ENCODE results near the gene LAMB4. TPM values are rescaled to one million over a fixed set of nuclear protein-coding genes. Genes with fewer than 3 reads are reported as not detected.

The LAMB4 gene
- total and polyA plus RNA-seq, 2 donors (not counting 1 experiment from before 2014, with no cell fraction given): not detected

DNA sequence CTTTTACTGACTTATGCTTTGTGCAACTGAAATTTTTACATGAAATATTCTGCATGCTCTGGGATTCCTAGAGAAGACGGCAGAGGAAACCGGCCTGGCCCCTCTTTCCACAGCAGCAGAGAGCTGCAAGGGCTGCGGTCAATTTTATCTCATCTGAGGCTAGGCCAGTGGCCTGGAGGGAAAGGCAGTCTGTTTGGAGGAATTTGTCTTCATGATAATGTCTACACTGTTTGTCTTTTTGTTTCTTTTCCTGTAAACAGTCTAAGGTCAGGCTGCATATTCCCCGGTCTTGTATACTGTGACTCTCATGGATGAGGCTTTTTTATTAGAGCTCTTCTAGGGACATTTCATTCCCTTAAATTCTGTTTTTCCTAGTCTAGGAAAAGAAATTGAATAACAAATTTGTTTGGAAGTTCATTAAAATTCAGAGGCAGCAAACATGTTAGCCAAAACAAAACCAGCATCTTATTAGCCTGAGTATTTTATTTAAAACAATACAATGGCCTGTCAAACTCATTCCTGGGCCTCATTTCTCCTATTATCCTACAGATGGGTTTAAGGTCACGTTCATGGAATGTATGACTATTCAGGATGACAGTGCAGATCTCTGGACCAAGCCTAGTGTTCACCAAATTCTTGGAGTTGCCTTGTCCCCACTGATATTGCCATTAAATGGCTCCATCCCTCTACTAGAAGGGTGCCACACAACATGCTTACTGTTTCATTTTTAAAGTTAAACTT is 26.4 kb downstream of the LAMB4 start:
- H3K4me3 ChIP-seq (ENCODE audit: control extremely low read depth in 1 of 5, extremely low read depth in 1 of 5, insufficient read depth in 1 of 5, low read depth in 2 of 5, low read length in 4 of 5): no peak overlapping the region
- H3K27me3 ChIP-seq (replicated peaks in 1 of 4; ENCODE audit: control extremely low read depth in 1 of 4, control insufficient read depth in 3 of 4, insufficient read depth in 4 of 4, low read length in 3 of 4): no peaks in the 10 kb centered on the region
- H3K79me2 ChIP-seq (ENCODE audit: control insufficient read depth, insufficient read depth, low read length): no peaks in the 10 kb centered on the region
- intact Hi-C loops (cut with micrococcal nuclease): no loop called here
- Mint-ChIP-seq H3K4me3 (no peak overlapping the region), H3K4me1 (no peaks in the 10 kb centered on the region), H3K27me3 (peaks cover 24% of the 10 kb centered on the region), H3K9me3 (ENCODE audit: insufficient read depth) (no peaks in the 10 kb centered on the region), H3K27ac (no peak overlapping the region)
- no peaks in the 10 kb centered on the region for H4K20me1 ChIP-seq (ENCODE audit: control insufficient read depth, insufficient read depth, low read length, poor library complexity, severe bottlenecking)
- ATAC-seq (ENCODE audit: low read depth) (no peak), DNase-seq (no peak)
- 97% methylated on average over 3 of the region's 5 CpGs for WGBS (ENCODE audit: insufficient coverage)
- ChIA-PET CTCF (no interaction called here), POLR2A (no interaction called here)
- H3K9me3 ChIP-seq (ENCODE audit: control extremely low read depth in 1 of 3, control insufficient read depth in 2 of 3, insufficient read depth in 1 of 3, low read length in 2 of 3): no peaks in the 10 kb centered on the region
- no peaks in the 10 kb centered on the region for H3K4me1 ChIP-seq (ENCODE audit: control insufficient read depth in 2 of 2, insufficient read depth in 2 of 2, low read length in 2 of 2)
- H3K36me3 ChIP-seq (replicated peaks in 1 of 2; ENCODE audit: control extremely low read depth in 1 of 2, control insufficient read depth in 1 of 2, extremely low read depth in 1 of 2, insufficient read depth in 2 of 2, low read length in 1 of 2): no peaks in the 10 kb centered on the region
- no peak overlapping the region for H3K4me2 ChIP-seq (replicated peaks; ENCODE audit: low read depth, low read length, poor library complexity, severe bottlenecking)
- no peak for TF ChIP-seq EZH2 (IDR thresholded peaks at IDR 0.05; ENCODE audit: borderline replicate concordance, insufficient read depth, low read depth, low read length, poor library complexity, severe bottlenecking)
- TF ChIP-seq, protein P1, sequence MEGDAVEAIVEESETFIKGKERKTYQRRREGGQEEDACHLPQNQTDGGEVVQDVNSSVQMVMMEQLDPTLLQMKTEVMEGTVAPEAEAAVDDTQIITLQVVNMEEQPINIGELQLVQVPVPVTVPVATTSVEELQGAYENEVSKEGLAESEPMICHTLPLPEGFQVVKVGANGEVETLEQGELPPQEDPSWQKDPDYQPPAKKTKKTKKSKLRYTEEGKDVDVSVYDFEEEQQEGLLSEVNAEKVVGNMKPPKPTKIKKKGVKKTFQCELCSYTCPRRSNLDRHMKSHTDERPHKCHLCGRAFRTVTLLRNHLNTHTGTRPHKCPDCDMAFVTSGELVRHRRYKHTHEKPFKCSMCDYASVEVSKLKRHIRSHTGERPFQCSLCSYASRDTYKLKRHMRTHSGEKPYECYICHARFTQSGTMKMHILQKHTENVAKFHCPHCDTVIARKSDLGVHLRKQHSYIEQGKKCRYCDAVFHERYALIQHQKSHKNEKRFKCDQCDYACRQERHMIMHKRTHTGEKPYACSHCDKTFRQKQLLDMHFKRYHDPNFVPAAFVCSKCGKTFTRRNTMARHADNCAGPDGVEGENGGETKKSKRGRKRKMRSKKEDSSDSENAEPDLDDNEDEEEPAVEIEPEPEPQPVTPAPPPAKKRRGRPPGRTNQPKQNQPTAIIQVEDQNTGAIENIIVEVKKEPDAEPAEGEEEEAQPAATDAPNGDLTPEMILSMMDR (IDR thresholded peaks at IDR 0.05): no peak
- H3K27ac ChIP-seq (ENCODE audit: low read length in 2 of 2): no peak overlapping the region
- H3K9ac ChIP-seq (ENCODE audit: low read length): no peak overlapping the region
- no peak overlapping the region for H2AFZ ChIP-seq (ENCODE audit: insufficient read depth, low read depth, low read length, poor library complexity, severe bottlenecking)

GRCh38 chr7:108102671-108103312 is 27.4 kb downstream of the LAMB4 start:
- CTCF ChIA-PET: interaction anchor here (1.4 kb wide), 1 partner anchor 43 kb away, joined by 4 read pairs; no protein-coding TSS in a partner anchor
- TF ChIP-seq, protein P1 (IDR thresholded peaks at IDR 0.05): no peak
- no peak for TF ChIP-seq EZH2 (IDR thresholded peaks at IDR 0.05; ENCODE audit: borderline replicate concordance, insufficient read depth, low read depth, low read length, poor library complexity, severe bottlenecking)

More at GRCh38 chr7:108102671-108103312, 27.4 kb downstream of the LAMB4 start:
- Histone ChIP-seq H3K36me3 (replicated peaks in 1 of 2; ENCODE audit: control extremely low read depth in 1 of 2, control insufficient read depth in 1 of 2, extremely low read depth in 1 of 2, insufficient read depth in 2 of 2, low read length in 1 of 2) (no peaks in the 10 kb centered on the region), H2AFZ (ENCODE audit: insufficient read depth, low read depth, low read length, poor library complexity, severe bottlenecking) (no peak overlapping the region), H3K27ac (ENCODE audit: low read length in 2 of 2) (no peak overlapping the region), H3K27me3 (replicated peaks in 1 of 4; ENCODE audit: control extremely low read depth in 1 of 4, control insufficient read depth in 3 of 4, insufficient read depth in 4 of 4, low read length in 3 of 4) (no peaks in the 10 kb centered on the region), H3K4me3 (ENCODE audit: control extremely low read depth in 1 of 5, extremely low read depth in 1 of 5, insufficient read depth in 1 of 5, low read depth in 2 of 5, low read length in 4 of 5) (no peak overlapping the region), H3K9me3 (ENCODE audit: control extremely low read depth in 1 of 3, control insufficient read depth in 2 of 3, insufficient read depth in 1 of 3, low read length in 2 of 3) (no peaks in the 10 kb centered on the region), H3K4me2 (replicated peaks; ENCODE audit: low read depth, low read length, poor library complexity, severe bottlenecking) (no peak overlapping the region), H3K79me2 (ENCODE audit: control insufficient read depth, insufficient read depth, low read length) (no peaks in the 10 kb centered on the region), H3K9ac (ENCODE audit: low read length) (no peak overlapping the region), H3K4me1 (ENCODE audit: control insufficient read depth in 2 of 2, insufficient read depth in 2 of 2, low read length in 2 of 2) (no peaks in the 10 kb centered on the region), H4K20me1 (ENCODE audit: control insufficient read depth, insufficient read depth, low read length, poor library complexity, severe bottlenecking) (no peaks in the 10 kb centered on the region)
- DNase-seq: no peak
- no peak overlapping the region for H3K4me3 Mint-ChIP-seq
- H3K27ac Mint-ChIP-seq: no peak overlapping the region
- no peak for ATAC-seq (ENCODE audit: low read depth)
- peaks cover 30% of the 10 kb centered on the region for H3K27me3 Mint-ChIP-seq
- no peaks in the 10 kb centered on the region for H3K9me3 Mint-ChIP-seq (ENCODE audit: insufficient read depth)
- WGBS (ENCODE audit: insufficient coverage): 96% methylated on average over 19 of the region's 20 CpGs
- POLR2A ChIA-PET: no interaction called here
- intact Hi-C loops (cut with micrococcal nuclease): no loop called here
- H3K4me1 Mint-ChIP-seq: no peaks in the 10 kb centered on the region
